GM10248 (cell line): ENCODE measurements around the gene GCH1.

Experiments
- CTCF ChIA-PET: fragments of 300-600 bp; sonication (Branson Sonifier 250); formaldehyde crosslinking; extraction: SDS; loops from one replicate; lab custom pipeline; 2021; ENCODE audit warnings: antibody characterized with exemption; lab: Yijun Ruan, JAX
- POLR2A ChIA-PET: fragments of 350-650 bp; sonication (Branson Sonifier 250); formaldehyde crosslinking; extraction: SDS; loops from one replicate; lab custom pipeline; 2020; ENCODE audit warnings: antibody characterized with exemption; lab: Yijun Ruan, JAX
- DNase-seq: peaks from one replicate; pipeline ENCODE4 v3.0.0; 2012; ENCODE audit errors: extremely low spot score
- CTCF ChIP-seq: IDR thresholded peaks from 2 replicates; pipeline ENCODE4 v1.5.1; 2012; ENCODE audit warnings: mild to moderate bottlenecking, low read depth; ENCODE audit errors: extremely low read depth, missing control alignments, control extremely low read depth

The GCH1 gene

GRCh38 chr14:54828037-54828436 lies 74.6 kb downstream of the GCH1 start:
- TF ChIP-seq CTCF, result no peak
- CTCF ChIA-PET, result no interaction called here
- no peak for DNase-seq
- POLR2A ChIA-PET, result no interaction called here

GRCh38 chr14:54823757-54824549 lies 78.7 kb downstream of the GCH1 start:
- no peak for TF ChIP-seq CTCF
- POLR2A ChIA-PET, result no interaction called here
- CTCF ChIA-PET, result no interaction called here
- no peak for DNase-seq

- DNase-seq, result no peak
- CTCF ChIA-PET, result no interaction called here
- no peak for TF ChIP-seq CTCF
- POLR2A ChIA-PET, result no interaction called here
Observed at GRCh38 chr14:54822685-54823084, 79.9 kb downstream of the GCH1 start.

- TF ChIP-seq CTCF, result no peak
- CTCF ChIA-PET, result interaction anchor here (1.0 to 5.0 kb wide), 2 partner anchors 12 to 60 kb away, joined by 3 to 48 read pairs; no protein-coding TSS in a partner anchor
- POLR2A ChIA-PET, result no interaction called here
- no peak for DNase-seq
Observed at GRCh38 chr14:54818201-54819133, 84.2 kb downstream of the GCH1 start.

DNA sequence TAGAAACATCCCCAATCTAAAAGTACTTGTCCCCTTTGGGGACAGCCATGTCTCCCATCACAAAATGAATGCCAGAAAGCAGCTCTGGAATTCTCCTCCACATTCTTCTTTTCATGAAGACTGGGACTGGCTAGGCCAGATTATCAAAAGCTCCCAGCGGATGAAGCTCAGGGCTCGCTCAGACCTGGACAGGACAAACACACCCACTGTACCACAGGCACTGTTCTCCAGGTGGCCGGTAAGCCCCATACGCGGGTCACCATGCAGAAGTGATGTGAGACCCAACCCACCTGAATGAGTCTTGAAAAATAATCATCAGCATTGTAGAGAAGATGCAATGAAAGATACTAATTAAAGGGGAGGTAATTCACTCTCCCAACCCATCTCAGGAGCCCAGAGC lies 85.1 kb downstream of the GCH1 start:
- TF ChIP-seq CTCF, result no peak
- POLR2A ChIA-PET, result no interaction called here
- no peak for DNase-seq
- CTCF ChIA-PET, result interaction anchor here (1.0 to 5.0 kb wide), 3 partner anchors 11 to 61 kb away, joined by 3 to 48 read pairs (median 4); no protein-coding TSS in a partner anchor

GRCh38 chr14:54816450-54816849 lies 86.2 kb downstream of the GCH1 start:
- no peak for TF ChIP-seq CTCF
- DNase-seq, result no peak
- CTCF ChIA-PET, result interaction anchor here (1.0 to 5.0 kb wide), 4 partner anchors 10 to 42 kb away, joined by 3 to 48 read pairs (median 4); no protein-coding TSS in a partner anchor
- POLR2A ChIA-PET, result no interaction called here
